Activated T-cell treated with anti-CD3 and anti-CD28 coated beads, Interleukin-2, amount 50 U/mL, for 72 hours (primary cell): ENCODE results near the gene PAIP2B. TPM values are rescaled to one million over a fixed set of nuclear protein-coding genes. Genes with fewer than 3 reads are reported as not detected.
"Not testable (repeated sequence)": the region's sequence is repeated elsewhere in the genome, so short reads cannot be mapped to it uniquely, and the experiment has no call there.

Experiments
- ATAC-seq, 2 donors: fragments of 150-1000 bp; cut with Tn5 transposase; replicated peaks in 1 of 2; 2 replicates each; pipeline ENCODE4 v1.10.0; 2021; ENCODE audit warnings: moderate library complexity in 2 of 2, mild to moderate bottlenecking in 1 of 2
- DNase-seq, 2 donors: peaks; one replicate each; pipeline ENCODE4 v3.0.0; 2021 to 2022; ENCODE audit warnings: mixed read lengths in 1 of 2
- H3K27ac Mint-ChIP-seq: one replicate; pipeline ENCODE4 v1.8.0; 2022; ENCODE audit warnings: mild to moderate bottlenecking, moderate library complexity, mixed read lengths
- H3K27me3 Mint-ChIP-seq: one replicate; pipeline ENCODE4 v1.8.0; 2022; ENCODE audit warnings: low read depth, mixed read lengths
- H3K36me3 Mint-ChIP-seq, 2 donors: one replicate each; pipeline ENCODE4 v1.8.0; 2022; ENCODE audit warnings: mixed read lengths in 2 of 2, mild to moderate bottlenecking in 1 of 2; ENCODE audit not compliant: insufficient read depth in 2 of 2
- H3K4me1 Mint-ChIP-seq: one replicate; pipeline ENCODE4 v1.8.0; 2022; ENCODE audit warnings: low read depth, mixed read lengths
- H3K4me3 Mint-ChIP-seq, 2 donors: one replicate each; pipeline ENCODE4 v1.8.0; 2022; ENCODE audit warnings: mild to moderate bottlenecking in 2 of 2, mixed read lengths in 2 of 2, moderate library complexity in 2 of 2
- H3K9me3 Mint-ChIP-seq, 2 donors: one replicate each; pipeline ENCODE4 v1.8.0; 2022; ENCODE audit warnings: mixed read lengths in 2 of 2
- total RNA-seq, 2 donors: library from RNA; stranded (reverse); gene quantifications; one replicate each; pipeline ENCODE4 v1.2.3, GENCODE V29; 2022

PAIP2B gene
- total RNA-seq, 2 donors from 2014 or later, result 3.1 to 5.3 TPM

DNA sequence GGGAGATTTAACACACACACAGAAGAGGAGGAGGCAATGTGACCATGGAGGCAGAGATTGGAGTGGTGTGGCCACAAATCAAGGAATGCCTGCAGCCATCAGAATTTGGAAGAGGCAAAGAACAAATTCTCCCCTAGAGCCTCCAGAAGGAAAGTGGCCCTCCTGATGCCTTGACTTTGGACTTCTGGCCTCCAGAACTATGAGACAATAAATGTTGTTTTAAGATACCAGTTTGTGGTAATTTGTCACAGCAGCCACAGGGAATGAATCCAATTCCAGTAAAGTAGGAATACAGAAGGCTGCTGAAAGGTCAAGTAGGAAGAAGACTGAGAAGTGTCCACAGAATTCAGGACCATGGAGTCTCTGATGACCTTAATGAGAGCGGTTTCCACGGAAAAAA lies 18.1 kb downstream of the PAIP2B start:
- Mint-ChIP-seq H3K4me1 (no peaks in the 10 kb centered on the region), H3K36me3 (peaks cover 0 to 1% of the 10 kb centered on the region in 2 donors), H3K27ac (no peak overlapping the region), H3K4me3 (no peak overlapping the region), H3K9me3 (no peaks in the 10 kb centered on the region), H3K27me3 (no peaks in the 10 kb centered on the region)
- ATAC-seq (no peak), DNase-seq (no peak)

DNA sequence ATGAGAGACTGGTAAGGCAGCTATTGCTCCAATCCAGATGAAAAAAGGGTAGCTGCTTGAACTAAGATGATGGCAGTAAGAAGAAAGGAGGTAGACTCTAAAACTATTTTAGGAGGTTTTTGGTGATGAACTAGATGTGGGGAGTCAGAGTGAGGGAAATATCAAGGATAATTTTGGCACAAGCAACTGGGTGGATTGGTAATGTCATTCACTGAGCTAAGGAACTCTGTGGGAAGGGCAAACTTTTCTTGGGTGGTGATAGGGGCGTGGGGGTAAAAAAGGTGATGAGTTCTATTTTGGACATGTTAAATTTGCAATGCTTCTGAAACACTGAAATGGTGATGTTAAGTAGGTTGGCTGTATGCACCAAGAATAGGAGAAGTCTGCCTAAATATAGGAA lies 19.3 kb downstream of the PAIP2B start:
- no peak overlapping the region for H3K4me3 Mint-ChIP-seq
- ATAC-seq (no peak), DNase-seq (no peak)
- no peak overlapping the region for H3K27ac Mint-ChIP-seq
- peaks cover 0 to 1% of the 10 kb centered on the region in 2 donors for H3K36me3 Mint-ChIP-seq
- H3K27me3 Mint-ChIP-seq, result no peaks in the 10 kb centered on the region
- H3K9me3 Mint-ChIP-seq, result no peaks in the 10 kb centered on the region
- H3K4me1 Mint-ChIP-seq, result no peaks in the 10 kb centered on the region

DNA sequence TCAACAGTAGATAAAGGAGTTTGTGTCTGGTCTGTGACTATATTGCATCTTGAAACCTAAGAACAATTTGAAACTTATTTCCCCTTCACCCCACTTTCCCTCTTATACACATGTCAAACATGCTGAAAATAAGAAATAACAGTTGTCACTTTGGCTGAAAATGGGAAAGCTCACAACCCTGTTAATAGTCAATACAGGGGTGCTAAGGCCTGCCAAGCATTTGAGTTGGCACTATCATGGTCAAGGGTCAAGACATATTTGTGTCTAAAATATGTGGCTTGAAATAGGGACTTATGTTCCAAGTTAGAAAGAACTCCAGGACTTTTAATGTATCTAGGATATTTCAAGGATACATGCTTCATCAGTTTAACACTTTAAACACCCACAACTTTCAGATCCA lies 20.6 kb downstream of the PAIP2B start:
- H3K27ac Mint-ChIP-seq, result no peak overlapping the region
- peaks cover 0 to 1% of the 10 kb centered on the region in 2 donors for H3K36me3 Mint-ChIP-seq
- ATAC-seq (no peak), DNase-seq (no peak)
- no peaks in the 10 kb centered on the region for H3K27me3 Mint-ChIP-seq
- H3K4me1 Mint-ChIP-seq, result no peaks in the 10 kb centered on the region
- no peak overlapping the region for H3K4me3 Mint-ChIP-seq
- H3K9me3 Mint-ChIP-seq, result no peaks in the 10 kb centered on the region

DNA sequence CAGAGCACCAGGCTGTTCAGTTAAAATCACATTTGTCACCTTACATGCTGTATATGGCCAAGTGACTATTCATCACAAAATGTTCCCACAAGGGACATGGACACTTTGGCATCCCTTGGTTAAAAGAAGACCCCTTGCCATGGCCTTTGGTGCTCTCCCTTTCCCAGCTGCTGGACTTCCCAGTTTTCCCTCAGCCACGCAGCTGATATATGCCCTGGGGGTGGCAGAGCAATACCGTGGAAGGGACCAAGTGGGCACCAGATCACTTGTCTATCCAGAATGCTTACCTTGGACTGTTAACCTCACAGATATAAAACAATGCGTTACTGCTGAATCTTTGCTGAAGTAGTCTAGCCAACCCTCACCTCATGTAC lies 35.3 kb downstream of the PAIP2B start:
- no peak overlapping the region for H3K27ac Mint-ChIP-seq
- no peaks in the 10 kb centered on the region for H3K4me1 Mint-ChIP-seq
- ATAC-seq (no peak), DNase-seq (no peak)
- no peaks in the 10 kb centered on the region for H3K27me3 Mint-ChIP-seq
- peaks cover 3 to 6% of the 10 kb centered on the region in 2 donors for H3K36me3 Mint-ChIP-seq
- no peak overlapping the region for H3K4me3 Mint-ChIP-seq
- H3K9me3 Mint-ChIP-seq, result peaks cover 5 to 7% of the 10 kb centered on the region in 2 donors

DNA sequence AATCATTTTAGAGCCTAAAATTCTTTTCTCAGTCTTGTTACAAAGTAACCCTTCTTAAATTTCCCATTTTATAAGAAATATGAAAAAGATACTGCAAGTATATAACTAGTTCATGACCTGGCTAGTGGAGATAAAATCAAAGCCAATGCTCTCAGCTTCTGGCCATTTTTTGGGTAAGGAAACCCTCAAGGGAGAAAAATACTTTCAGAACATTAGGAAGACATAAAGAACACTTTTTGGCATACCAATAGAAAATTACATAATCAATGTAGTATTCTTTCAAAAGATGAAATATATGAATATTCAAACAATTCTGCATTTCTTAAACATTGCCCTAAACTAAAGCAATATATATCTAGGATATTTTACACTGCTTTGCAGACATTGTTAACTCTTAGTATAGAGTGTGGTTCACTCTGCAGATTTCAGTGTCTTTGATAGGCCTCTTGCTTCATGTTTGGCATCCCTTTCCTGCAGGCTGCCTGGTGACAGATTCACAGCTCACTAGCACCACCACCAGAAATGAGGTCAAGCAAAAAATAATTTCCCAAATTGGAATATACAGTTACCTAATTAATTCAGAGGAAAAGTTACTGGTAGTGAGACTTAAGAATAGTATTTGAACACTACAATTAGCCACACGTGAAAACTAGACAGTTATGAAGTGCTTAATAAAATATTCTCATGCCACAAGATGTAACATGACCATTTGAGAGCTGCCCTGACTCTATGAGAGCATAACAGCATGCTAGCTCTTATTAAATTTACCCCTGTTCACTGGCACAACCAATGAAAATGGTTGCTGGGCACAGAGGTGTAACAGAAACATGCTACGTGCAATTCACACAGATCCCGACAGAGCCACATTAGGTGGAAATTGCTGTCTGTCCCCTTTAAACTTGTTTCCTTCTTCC lies 36.0 kb downstream of the PAIP2B start:
- no peaks in the 10 kb centered on the region for H3K4me1 Mint-ChIP-seq

DNA sequence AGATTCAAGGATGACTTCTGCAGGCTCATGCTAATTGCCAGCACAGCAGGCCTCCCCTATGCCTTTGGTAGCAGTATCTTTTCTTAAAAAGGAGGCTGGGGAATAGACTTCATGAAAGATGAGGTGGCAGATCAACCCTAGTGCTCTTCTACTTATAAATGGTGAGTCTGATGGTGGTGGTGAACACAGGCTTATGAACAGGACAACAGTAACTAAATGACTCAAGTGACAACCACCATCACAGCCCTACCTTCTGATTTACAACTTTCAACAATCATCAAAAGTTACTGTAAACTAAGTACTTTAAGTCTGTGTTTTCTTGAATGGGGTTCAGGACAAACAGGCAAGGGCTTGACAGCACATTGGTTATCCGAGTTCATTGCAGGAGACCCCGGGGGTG lies 39.3 kb downstream of the PAIP2B start:
- Mint-ChIP-seq H3K4me1 (no peaks in the 10 kb centered on the region), H3K36me3 (no peaks in the 10 kb centered on the region), H3K27me3 (no peaks in the 10 kb centered on the region), H3K9me3 (no peaks in the 10 kb centered on the region), H3K4me3 (no peak overlapping the region), H3K27ac (no peak overlapping the region)
- ATAC-seq, result peak; percentile 30 to 32
- no peak for DNase-seq

More for the DNA sequence above, 36.0 kb downstream of the PAIP2B start:
- ATAC-seq (no peak), DNase-seq (no peak)
- Mint-ChIP-seq H3K36me3 (peaks cover under 1% of the 10 kb centered on the region in 2 donors), H3K4me3 (no peak overlapping the region), H3K9me3 (peaks cover under 1 to 3% of the 10 kb centered on the region in 2 donors), H3K27ac (no peak overlapping the region), H3K27me3 (no peaks in the 10 kb centered on the region)

DNA sequence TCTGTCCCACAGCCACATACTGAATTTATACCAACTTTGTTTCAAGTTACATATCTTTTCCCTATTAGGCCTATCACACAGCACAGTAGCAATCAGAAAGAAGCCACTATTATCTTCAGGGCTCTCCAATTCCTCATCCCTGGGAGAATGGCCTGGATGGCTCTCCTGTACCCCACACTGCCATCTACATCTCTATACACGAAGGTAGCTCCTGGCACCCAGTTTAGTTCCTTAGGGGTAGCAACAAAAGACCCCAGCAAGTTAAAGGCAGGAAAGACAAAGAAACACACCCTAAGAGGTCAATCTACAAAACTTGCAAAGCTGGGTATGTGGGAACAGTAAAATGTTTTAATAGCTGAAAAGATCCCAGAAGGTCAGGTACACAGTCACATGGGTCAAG lies 39.9 kb downstream of the PAIP2B start:
- no peak for DNase-seq
- no peaks in the 10 kb centered on the region for H3K27me3 Mint-ChIP-seq
- H3K4me3 Mint-ChIP-seq, result no peak overlapping the region
- ATAC-seq, result no peak
- no peaks in the 10 kb centered on the region for H3K4me1 Mint-ChIP-seq
- no peaks in the 10 kb centered on the region for H3K9me3 Mint-ChIP-seq
- no peak overlapping the region for H3K27ac Mint-ChIP-seq
- H3K36me3 Mint-ChIP-seq, result no peaks in the 10 kb centered on the region

DNA sequence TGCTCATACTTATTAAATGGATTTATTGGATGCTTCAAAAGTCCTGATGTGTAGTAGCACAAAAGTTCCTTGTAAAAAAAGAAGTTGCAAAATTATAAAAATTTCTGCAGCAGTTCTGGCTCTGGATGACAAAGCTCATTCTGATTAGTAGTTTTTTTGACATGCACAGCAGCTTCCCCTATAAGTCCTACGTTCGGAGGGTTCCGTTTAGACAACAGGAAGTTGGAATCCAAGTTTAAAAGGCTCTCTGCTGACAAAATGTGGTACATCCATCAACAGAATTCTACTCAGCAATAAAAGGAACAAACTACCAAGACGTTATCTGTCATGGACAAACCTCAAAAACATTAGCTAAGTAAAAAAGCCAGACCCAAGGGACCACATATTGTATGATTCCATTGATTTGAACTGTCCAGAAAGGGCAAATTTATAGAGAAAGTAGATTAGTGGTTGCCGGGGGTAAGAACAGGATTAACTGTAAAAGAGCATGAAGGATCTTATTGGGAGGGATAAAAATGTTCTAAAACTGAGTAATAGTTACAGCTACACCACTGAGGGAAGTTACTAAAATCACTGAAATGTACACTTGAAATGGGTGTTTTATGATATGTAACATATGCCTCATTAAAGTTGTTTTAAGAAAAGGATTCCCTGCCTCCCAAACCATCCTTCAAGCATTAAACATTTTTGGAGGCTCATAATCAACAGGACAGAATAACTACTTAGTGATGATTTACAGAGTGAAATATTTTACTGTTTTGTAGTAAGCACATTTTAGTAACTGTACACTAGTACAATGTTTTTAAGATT lies 43.4 kb downstream of the PAIP2B start:
- not testable (repeated sequence) for H3K36me3 Mint-ChIP-seq, ATAC-seq, DNase-seq, H3K9me3 Mint-ChIP-seq, H3K27ac Mint-ChIP-seq, H3K27me3 Mint-ChIP-seq, H3K4me1 Mint-ChIP-seq, H3K4me3 Mint-ChIP-seq

DNA sequence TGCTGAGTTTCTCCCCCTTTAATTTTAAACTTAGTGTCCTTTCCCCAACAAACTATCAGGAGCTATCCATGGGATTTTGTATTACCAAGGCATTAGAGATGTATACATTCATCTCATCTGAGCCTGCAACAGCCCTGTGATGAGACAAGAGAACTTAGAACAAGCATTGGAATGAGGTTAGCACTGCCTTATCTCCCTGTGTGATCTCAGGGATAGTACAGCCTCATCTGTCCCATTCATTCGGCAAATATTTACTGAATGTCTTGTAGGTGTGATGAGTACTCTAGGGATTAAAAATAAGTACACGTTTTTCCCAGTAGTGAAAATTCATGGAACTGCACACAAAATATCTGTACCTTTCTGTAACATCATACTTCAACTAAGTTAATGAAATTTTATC lies 45.6 kb downstream of the PAIP2B start:
- DNase-seq (no peak), ATAC-seq (no peak)
- H3K9me3 Mint-ChIP-seq, result no peaks in the 10 kb centered on the region
- no peaks in the 10 kb centered on the region for H3K27me3 Mint-ChIP-seq
- no peak overlapping the region for H3K27ac Mint-ChIP-seq
- no peaks in the 10 kb centered on the region for H3K4me1 Mint-ChIP-seq
- no peak overlapping the region for H3K4me3 Mint-ChIP-seq
- H3K36me3 Mint-ChIP-seq, result no peaks in the 10 kb centered on the region

DNA sequence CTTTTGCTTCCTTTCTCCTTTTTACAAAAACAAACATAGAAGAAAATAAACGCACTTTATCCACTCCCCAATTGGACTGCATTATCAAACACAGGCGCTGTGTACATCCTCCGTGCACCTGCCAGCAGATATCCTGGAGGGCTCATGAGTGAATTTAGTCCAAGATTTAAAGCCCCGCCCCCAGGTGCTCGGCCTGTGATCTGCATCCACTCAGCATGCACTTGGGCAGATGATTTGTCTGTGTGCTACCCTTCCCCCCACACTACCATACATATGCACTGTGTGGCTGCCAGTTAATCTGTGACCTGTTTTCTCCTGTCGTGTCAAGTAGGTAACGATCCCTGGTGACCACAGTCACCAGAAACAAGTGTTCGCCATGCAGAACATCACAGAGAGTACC lies 48.1 kb downstream of the PAIP2B start:
- not testable (repeated sequence) for H3K27me3 Mint-ChIP-seq, H3K36me3 Mint-ChIP-seq, H3K27ac Mint-ChIP-seq

DNA sequence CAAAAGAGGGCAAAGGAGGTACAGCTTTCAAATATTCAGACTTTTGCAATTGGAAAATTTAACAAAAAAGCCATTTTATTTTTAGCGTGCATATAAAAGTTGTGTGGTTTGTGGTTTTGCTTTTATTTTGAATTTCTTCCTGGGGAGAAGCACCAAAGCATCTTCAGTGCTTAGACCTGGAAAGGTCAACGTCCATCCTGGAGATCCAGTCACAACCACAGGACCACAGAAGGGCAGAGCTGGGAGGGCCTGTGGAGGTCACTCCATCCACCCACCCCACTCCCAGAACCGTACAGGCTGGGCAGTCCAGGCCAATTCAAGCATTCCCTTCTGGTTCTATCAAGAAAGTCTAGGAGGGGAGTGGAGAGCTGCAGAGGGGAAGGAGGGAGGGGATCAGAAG lies 52.7 kb downstream of the PAIP2B start:
- H3K4me1 Mint-ChIP-seq, result peaks cover 18% of the 10 kb centered on the region
- no peaks in the 10 kb centered on the region for H3K27me3 Mint-ChIP-seq
- no peak overlapping the region for H3K27ac Mint-ChIP-seq
- DNase-seq (no peak), ATAC-seq (no peak)
- no peak overlapping the region for H3K4me3 Mint-ChIP-seq
- H3K36me3 Mint-ChIP-seq, result no peaks in the 10 kb centered on the region
- H3K9me3 Mint-ChIP-seq, result no peaks in the 10 kb centered on the region

More for the DNA sequence above, 48.1 kb downstream of the PAIP2B start:
- H3K4me3 Mint-ChIP-seq, H3K9me3 Mint-ChIP-seq, ATAC-seq, H3K4me1 Mint-ChIP-seq, DNase-seq: not testable (repeated sequence)

DNA sequence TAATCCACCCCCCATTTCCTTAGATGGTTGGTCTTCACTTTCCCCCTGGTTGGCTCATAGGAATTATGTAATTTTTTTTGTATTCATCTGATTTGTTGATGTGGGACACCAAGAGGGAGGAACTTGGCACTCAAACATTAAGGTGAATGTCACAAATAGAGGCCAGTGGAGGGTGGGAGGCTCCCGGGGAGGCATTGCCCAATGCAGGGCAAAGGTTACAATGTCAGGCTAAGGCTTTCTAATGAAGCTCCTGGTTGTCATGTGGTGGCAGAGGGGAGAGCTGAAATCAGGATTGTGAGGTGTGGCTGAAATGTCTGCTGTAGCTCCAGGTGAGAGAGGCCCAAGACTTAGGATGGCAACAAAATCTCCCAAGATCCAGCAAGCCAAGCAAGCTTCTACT lies 53.8 kb downstream of the PAIP2B start:
- H3K27me3 Mint-ChIP-seq, result no peaks in the 10 kb centered on the region
- peaks cover 18% of the 10 kb centered on the region for H3K4me1 Mint-ChIP-seq
- no peak for DNase-seq
- H3K36me3 Mint-ChIP-seq, result no peaks in the 10 kb centered on the region
- no peak for ATAC-seq
- no peak overlapping the region for H3K27ac Mint-ChIP-seq
- no peaks in the 10 kb centered on the region for H3K9me3 Mint-ChIP-seq
- no peak overlapping the region for H3K4me3 Mint-ChIP-seq

DNA sequence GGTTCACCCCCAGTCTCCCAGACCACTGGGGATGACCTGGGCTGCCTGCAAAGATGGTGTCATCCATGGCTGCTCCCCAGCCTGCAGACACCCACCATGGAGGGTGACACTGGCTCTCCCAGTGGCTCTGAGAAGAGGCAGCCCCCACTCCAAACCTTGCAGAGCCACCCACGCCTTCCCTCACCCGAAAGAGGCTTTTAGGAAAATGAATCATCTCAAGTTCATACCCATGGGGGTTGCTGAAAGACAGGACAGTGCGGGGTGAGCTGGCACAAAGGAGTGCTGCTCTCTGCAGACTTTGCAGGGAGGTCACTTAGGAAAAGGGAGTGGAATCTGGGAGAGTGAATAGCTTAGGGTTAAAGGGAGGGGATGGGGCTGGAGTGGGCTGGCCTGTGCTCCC lies 60.1 kb downstream of the PAIP2B start:
- H3K4me1 Mint-ChIP-seq, result peaks cover 7% of the 10 kb centered on the region
- H3K36me3 Mint-ChIP-seq, result no peaks in the 10 kb centered on the region
- no peak overlapping the region for H3K4me3 Mint-ChIP-seq
- H3K9me3 Mint-ChIP-seq, result no peaks in the 10 kb centered on the region
- DNase-seq (no peak), ATAC-seq (peak; percentile 32 to 34)
- H3K27me3 Mint-ChIP-seq, result no peaks in the 10 kb centered on the region
- no peak overlapping the region for H3K27ac Mint-ChIP-seq
